DMS79 treated with DMSO at 0.1 percent for 48 hours (cell line): ENCODE results near the gene PCBP4.
"Not testable (repeated sequence)": the region's sequence is repeated elsewhere in the genome, so short reads cannot be mapped to it uniquely, and the experiment has no call there.

Experiments
- DNase-seq: peaks from one replicate; lab custom pipeline; 2025; lab: John Stamatoyannopoulos, UW

Gene PCBP4

DNA sequence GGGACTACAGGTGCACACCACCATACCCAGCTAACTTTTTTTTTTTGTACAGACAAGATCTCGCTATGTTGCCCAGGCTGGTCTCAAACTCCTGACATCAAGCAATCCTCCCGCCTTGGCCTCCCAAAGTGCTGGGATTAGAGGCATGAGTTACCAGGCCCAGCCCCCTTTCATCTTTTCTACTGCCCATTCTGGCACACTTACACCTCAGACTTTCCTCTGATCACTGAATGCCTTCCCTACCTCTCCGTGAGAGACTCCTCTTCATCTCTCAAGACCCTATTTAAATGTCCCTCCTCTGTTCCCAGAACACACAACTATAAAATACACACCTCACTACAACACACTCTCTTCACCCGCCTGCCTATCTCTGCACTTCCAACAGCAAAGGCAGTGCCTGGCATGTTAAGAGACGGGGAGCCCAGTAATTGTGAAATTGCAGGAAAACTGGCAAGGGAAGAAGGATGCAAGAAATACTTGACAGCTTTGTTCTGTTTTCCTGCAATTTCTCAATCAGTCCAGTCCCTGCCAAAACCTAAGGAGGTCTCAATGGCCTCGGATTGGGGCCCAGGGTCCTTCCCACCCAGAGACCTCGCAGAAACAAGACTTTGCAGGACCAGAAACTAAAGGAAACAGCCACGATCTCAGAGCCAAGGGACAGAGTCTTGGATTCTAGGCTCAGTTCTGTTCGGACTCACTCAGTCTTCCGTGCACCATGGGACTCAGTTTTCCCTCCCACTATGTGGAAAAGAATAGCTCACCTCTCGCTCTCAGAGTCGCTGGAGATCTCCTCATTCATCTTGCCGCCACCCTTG, 26.4 kb downstream of the PCBP4 start:
- no peak for DNase-seq

DNA sequence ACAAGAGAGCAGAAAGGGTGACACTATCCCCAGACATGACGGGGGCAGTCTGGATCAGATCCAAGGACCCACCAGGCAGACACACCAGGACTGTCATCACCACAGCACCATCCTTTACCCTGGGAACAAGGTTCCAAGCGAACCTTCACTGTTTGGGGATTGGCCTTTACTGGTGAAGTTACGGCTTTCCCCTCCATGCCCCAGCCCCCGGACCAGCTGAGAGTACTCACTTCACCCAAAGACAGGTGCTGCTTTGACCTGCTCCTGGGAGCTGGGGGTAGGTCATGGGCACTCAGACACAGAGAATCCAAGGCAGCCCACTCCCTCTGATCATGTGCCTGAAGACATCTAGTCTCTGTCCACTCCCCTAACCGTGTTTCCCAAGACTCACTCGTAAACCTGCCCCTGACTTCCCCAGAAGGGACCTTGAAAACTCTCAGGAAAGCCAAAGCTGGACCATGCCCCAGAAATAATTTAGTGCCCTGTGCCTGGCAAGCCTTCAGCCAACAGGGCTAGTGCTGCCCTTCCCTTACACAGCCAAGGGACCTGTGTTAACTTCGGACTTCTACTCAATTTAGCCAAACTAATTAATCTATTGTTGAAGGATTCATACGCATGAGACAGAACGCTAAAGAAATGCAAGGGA, 28.4 kb downstream of the PCBP4 start:
- no peak for DNase-seq

DNA sequence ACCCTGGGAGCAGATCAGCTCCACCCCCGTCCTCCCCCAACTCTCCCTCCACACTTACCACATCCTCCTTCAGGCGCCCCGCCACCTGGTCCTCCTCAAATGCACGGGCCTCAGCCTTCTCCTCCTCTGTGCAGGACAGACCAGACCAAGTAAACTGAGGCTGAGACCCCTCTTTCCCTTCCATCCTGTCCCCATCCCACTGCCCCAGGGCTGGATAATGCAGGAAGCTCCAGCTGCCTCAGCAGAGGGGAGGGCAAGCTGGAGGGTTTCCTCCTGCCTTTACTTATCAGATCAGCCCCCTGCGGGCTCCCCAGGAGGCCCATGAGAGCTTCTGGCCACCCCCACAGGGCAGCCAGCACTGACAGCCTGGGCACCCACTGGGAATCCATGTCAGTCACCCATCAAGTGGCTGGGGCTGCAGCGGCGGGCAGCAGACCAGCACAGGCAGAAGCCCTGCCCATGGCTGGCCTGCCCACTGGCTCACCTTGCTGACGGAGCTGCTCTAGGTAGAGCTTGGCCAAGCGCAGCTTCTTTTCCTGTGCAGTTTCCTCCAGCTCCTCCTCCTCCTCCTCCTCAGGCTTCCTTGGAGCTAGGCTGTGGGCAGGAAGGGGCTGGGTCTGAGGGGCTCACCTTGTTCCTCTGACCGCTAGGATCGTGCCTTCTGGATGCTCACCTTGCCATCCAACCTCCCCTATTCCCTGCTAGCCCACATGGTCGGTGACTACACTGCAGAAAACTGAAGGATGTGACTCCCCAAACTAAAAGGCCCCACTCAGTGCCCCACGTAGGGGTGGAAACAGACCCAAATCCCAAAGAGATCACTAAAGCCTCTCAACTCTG, 29.4 kb downstream of the PCBP4 start:
- no peak for DNase-seq

DNA sequence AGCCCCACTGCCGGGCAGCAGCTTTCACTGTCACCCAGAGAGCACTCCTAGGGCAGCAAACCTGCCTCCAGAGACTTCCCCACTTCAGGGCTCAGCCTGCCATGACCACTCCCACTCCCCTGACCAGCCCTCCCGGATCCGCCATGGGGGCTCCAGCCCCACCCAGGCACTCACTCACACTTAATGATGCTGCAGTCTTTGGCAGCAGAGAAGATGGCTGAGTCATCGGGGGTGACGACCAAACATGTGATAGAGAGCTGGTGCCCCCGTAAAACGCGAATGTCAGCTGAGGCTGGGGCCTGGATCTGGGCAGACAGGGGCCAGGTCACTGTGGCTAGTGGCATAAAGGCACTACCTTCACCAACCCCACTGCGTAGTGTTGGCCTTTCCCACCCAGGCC, 30.2 kb downstream of the PCBP4 start:
- no peak for DNase-seq

DNA sequence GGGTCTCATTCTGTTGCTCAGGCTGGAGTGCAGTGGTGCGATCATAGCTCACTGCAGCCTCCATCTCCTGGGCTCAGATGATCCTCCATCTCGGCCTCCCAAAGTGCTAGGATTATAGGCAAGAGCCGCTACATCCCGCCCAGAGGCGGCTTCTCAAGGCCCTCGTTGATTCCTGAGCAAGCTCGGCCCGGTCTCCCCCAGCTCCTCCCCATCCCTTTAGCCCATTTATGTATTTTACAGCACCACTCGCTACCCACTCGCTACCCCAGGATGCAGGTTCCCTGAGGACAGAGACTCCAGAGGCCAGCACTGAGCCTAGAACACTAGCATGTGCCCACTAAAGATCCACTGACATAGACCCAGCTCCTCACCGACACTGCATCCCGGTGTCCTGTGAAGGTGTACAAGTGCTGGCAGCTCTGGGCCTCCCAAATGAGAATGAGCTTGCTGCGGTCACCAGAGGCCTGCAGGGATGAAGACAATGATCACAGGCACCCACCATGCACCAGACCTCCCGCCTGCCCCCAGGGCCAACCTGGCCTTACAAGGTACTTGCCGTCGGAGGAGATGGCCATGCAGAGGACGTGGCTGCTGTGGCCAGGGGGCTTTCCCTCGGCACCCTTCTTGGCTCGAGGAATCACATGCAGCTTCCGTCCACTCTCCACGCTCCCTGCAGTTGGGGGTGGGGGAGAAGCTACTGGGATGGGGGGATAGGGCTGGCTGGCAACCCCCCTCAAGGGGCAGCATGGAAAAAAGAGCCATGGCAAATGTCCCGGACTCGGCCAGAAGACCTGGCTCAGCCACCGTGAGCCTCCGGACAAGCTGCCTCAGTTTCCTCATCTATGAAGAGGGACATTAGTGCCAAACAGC, 31.1 kb downstream of the PCBP4 start:
- DNase-seq = no peak

DNA sequence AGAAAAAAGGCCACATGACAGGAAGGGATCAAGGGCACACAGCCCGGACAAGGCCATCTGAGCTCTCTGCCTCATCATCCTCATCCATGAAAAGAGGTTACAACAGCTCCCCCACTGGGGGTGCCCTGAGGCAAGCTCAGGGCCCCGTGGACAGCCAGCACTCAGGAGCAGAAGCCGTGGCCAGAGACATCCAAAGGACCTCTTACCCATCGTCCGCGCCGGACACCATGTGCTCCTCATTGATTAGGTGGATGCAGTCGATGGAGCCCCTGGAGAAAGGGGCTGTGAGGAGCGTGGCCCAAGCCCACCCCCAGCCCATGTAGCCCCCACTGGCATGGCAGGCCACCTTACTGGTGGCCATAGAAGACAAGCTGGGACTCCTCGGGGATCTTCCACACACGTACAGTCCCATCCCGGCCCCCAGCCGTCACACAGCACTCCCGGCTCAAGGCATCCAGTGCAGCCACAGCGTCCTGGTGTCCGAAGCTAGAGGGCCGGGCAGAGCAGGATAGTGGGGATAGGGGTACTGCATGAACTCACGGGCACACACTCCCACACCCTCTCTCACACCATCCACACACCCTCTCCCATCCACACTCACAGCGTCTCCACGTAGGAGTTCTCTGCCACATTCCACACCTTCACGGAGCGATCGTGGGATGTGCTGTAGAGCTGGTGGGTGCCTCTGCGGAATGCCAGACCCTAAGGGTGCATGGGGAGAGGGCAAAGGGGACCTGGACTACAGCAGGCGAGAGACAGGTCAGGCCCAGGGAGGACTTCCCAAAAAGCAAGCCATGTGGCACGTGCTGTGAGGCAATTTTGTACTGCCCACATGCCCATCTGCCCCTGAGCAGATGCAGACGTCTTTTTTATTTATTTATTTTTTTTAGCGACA, 32.0 kb downstream of the PCBP4 start:
- no peak for DNase-seq

DNA sequence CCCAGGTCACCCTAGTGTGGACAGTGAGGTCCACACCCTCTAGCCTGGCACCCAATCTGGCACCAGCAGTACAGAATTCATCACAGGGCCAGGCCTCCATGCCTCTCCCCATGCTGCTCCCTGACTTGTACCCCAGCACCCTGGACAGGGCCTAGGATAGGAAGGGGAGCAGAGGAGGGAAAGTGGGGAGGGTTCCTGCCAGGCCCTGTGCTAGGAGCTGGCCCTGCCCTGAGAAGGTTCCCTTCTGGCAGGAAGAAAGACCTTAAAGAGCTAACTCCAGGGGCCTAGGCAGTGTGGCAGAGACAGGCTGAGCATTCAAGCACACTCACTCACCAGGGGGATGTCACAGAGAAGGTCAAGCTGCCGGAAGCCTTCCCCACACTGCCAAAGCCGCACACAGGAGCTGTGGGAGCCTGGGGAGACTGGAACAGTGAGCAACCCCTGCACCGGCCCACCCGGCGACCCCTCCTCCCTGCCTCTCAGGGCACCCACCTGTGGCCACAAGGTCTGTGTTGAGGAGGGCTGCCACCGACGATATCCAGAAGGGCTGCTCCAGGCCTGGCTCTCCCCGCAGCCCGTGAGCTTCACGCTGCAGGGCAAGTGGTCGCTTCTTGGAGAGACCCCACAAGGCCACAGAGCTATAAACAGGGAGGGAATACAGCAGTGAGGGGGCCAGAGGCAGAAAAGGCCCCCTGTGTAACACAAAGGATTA, 33.0 kb downstream of the PCBP4 start:
- no peak for DNase-seq

DNA sequence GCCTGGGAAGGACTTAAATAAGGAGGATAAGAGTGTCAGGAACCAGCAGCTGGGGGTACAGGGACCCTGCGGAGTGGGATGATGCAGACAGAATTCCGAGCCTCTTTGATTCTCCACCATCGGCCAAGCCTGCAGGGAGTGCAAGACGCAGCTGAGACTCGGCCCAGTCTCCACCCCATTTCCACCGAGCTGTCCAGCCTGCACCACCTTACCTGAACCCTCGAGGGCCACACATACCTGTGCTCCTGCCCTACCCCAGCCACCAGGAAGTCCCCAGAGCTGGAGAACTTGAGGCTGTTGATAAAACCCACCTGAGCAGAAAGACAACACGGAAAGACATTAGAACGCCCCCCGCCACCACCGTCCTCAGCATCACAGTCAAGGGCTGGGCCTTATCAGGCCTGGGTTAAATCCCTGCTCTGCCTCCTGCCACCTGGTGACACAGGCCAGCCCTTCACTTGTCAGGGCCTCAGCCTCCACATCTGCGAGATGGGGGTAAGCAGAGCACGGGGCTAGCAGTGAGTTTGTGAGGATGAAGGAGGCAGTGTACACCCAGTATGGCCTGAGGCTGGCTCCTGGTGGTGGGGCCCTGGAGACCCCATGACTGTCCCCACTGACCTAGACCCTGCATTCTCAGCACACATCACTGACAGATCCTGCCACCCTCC, 33.6 kb downstream of the PCBP4 start:
- no peak for DNase-seq

DNA sequence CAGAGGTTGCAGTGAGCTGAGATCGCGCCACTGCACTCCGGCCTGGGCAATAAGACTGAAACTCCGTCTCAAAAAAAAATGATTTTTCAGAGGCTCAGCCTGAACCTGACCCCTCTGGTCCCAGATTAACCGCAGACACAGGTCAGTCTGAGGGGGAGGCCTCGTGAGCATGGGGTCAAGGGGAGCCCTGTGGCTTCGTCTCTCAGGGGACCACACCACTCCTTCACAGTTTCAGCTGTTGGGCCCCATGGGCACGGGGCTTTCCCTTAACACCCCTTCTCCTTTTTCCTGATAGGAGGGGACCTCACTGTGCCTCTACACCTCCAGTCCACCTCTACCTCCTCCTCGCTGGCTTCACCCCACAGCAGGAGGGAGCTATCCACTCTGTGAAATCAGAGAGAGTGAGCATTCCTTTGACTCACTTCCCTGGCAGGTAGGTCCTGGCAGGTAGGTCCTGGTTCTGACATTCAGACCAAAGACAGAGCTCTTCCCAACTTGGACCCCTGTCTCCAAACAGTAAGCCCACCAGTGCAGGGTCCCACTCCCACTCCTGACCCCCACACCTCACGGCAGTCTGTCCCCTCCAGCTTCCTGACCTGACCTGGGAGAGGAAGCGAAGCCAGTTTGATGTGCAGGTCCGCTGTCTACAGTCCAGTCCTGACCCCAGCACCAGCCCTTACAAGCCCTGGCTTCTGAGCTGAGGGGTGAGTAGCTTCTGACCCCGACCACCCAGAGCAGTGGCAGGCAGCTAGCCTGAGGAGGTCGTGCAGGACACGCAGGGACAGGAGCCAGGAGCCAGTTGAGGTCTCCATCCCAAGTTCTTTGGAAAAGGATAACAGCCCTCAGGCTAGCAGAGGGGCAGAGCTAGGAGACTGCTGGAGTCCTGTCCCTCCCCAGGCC, 34.5 kb downstream of the PCBP4 start:
- no peak for DNase-seq

DNA sequence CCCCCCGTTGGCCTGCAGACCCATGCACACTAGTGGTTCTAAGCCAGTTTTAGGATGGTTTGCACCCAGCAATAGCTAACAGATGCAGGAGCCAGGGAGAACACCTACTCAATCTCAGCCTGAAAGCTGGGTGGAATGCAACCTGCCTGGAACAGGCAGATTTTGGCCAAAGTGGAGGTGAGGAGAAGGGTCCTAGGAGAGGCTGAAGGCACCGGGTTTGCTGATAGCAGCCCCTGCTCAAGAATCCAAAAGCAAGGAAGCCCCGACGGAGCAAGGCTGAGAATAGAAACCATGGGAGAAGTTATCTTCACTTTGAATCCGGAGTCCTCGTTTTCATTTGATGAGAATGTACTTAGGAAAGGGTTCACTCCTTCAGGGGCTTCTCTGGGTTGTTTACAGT, 35.5 kb downstream of the PCBP4 start:
- no peak for DNase-seq

DNA sequence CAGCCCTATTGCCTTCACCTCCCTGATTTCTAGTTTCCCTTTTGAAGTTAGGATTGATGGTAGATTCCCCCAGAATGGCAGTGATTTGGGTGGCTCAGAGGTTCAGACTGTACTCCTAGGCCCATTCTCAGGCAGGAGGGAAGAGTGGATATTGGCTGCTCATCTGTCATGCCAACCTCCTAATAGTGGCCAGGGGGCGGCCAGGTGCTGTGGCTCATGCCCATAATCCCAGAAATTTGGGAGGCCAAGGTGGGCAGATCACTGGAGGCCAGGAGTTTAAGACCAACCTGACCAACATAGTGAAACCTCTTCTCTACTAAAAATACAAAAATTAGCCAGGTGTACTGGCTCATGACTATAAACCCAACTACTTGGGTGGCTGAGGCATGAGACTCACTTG, 36.8 kb downstream of the PCBP4 start:
- no peak for DNase-seq

DNA sequence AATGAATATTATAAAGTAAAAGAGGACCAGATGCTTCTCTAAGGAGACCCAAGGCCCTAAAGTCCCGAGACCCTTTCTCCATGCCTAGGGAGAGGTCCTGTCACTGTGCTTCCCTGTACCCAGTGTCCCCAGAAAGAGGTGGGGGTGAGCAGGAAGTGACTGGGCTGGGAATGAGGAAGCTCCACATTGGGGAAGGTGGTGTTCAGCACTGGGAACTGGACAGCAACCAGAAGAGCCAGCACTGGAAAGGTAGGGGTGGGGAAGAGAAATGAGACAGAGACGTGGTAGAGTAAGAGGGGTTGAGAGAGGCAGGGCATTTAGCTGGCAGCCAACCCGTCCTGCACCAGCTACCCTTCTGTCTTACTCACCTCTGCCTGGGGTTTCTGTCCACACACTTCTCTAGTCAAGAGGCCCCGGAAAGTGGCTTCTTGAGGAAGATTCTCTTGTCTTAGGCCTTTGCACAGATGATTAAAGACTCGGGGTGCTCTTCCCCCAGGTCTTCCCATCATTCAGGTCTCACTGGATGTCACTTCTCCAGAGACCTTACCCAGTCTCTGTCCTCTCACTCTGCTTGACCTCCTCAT, 37.7 kb downstream of the PCBP4 start:
- no peak for DNase-seq

DNA sequence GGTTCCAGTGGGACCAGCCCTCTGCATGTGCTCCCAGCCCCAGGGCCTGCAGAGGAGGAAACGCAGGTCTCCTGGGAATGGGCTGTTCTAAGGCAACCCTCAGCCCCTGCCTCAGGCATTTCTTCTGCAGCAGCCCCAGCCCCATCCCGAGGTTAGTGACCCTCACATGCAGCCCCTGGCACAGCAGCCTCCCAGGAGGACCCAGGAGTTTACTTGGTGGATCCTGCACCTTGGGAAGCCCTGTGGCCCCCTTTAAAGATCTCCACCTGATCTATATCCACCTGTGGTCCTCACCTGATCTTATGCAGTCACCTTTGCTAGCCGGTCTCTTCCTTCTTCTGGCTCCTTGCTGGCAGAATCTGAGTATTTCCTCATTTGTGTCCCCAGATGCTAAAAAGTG, 38.3 kb downstream of the PCBP4 start:
- not testable (repeated sequence) for DNase-seq

DNA sequence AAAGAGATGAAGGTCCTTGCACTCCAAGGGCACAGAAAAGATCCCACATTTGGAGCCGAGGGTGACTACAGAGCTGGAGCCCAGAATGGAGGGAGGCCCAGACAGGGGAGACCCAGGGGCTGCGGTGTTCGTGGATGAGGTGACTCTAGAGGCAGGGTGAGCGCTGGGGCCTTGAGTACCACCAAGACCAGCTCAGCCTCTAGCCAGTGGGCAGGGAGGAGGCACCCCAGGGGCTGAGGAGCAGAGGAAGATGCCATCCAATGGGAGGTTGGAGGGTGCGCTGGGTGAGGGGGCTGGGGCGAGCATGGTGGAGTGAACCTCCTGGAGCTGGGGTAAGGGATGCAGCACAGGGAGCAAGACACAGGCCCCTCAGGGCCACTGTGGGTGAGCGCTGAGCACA, 38.8 kb downstream of the PCBP4 start:
- no peak for DNase-seq

DNA sequence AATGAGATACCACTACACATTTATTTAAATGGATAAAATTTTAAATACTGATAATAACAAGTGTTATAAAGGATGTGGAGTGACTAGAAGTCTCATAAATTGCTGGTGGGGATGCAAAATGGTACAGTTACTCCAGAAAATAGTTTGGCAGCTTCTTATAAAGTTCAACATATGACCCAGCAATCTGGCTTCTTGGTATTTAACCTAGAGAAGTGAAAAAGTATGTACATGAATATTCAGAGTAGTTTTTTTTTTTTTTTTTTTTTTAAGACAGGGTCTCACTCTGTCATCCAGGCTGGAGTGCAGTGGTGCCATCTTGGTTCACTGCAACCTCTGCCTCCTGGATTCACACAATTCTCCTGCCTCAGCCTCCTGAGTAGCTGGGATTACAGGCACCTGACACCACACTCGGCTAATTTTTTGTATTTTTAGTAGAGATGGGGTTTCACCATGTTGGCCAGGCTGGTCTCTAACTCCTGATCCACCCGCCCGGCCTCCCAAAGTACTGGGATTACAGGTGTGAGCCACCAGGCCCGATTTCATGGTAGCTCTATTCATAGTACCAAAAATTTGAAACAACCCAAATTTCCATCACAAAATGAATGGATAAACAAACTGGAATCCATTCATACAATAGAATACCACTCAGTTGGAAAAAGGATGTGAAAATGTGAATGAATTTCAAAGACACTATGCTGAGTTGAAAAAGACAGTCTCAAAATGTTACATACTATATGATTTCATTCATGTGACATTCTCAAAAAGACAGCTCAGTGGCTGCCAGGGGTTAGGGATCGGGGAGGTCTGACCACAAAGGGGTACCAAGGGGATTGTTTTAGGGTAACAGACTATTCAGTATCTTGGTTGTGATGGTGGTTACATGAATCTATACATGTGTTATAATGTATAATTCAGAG, 39.9 kb downstream of the PCBP4 start:
- no peak for DNase-seq

DNA sequence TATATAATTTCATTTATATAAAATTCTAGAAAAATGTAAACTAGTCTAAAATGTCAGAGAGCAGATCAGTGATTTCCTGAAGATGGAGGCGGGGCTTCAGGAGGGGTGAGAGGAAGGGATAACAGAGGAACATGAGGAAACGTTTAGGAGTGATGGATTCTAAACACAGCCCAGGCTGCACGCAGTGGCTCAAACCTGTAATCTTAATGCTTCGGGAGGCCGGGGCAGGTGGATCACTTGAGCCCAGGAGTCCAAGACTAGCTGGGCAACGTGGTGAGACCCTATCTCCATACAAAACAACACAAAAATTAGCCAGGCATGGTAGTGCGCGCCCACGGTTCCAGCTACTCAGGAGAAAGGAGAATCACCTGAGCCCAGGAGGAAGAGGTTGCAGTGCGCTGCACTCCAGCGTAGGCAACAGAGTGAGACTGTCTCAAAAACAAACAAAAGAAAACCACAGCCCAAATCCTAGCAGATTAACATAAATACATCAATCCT, 46.1 kb downstream of the PCBP4 start:
- DNase-seq = no peak

DNA sequence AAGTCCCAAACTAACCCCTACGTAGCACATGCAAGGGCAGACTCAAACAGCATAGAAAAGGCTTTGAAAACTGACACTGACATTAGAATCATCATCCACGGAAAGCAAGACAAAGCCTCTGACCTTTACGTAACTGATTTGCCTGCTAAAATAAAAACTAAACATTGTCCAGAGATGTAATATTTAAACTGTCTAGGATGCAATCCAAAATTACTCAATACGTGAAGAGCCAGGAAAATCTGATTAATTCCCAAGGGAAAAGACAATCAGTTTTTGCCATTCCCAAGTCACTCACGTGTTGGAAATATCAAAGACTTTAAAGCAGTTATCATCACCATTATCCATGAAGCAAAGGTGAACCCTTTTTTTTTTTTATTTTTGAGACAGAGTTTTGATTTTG, 50.8 kb downstream of the PCBP4 start:
- no peak for DNase-seq
